Activated T-helper 2 cell treated with anti-CD3 and anti-CD28 coated beads, Interferon-gamma antibody, Interleukin-2, Interleukin-4, amounts not matched to agents 10 μg/mL and 5 μg/mL and 100 μg/mL, durations not matched to agents 14 hours and 24 hours and 36 hours (primary cell): ENCODE results near the gene USP17L29. TPM values are rescaled to one million over a fixed set of nuclear protein-coding genes. Genes with fewer than 3 reads are reported as not detected.
"Not testable (repeated sequence)": the region's sequence is repeated elsewhere in the genome, so short reads cannot be mapped to it uniquely, and the experiment has no call there.

Experiments
- DNase-seq: peaks from one replicate; pipeline ENCODE4 v3.0.0; 2021; ENCODE audit warnings: low spot score
- H3K27ac Mint-ChIP-seq: one replicate; pipeline ENCODE4 v1.8.0; 2021; ENCODE audit warnings: mixed read lengths
- H3K27me3 Mint-ChIP-seq: one replicate; pipeline ENCODE4 v1.8.0; 2021; ENCODE audit warnings: low read depth, mixed read lengths
- H3K36me3 Mint-ChIP-seq: one replicate; pipeline ENCODE4 v1.8.0; 2021; ENCODE audit warnings: low read depth, mixed read lengths
- H3K4me1 Mint-ChIP-seq: one replicate; pipeline ENCODE4 v1.8.0; 2021; ENCODE audit warnings: low read depth, mixed read lengths
- H3K4me3 Mint-ChIP-seq: one replicate; pipeline ENCODE4 v1.8.0; 2021; ENCODE audit warnings: low read depth, mild to moderate bottlenecking, moderate library complexity, mixed read lengths
- H3K9me3 Mint-ChIP-seq: one replicate; pipeline ENCODE4 v1.8.0; 2021; ENCODE audit warnings: mixed read lengths
- intact Hi-C: fragments of 100-400 bp; cut with micrococcal nuclease; formaldehyde crosslinking; loops from one replicate; pipeline ENCODE4 v1.15.1; 2023
- total RNA-seq: library from RNA; stranded (reverse); gene quantifications from 2 replicates; pipeline ENCODE4 v1.2.3, GENCODE V29; 2022

USP17L29 gene, protein sequence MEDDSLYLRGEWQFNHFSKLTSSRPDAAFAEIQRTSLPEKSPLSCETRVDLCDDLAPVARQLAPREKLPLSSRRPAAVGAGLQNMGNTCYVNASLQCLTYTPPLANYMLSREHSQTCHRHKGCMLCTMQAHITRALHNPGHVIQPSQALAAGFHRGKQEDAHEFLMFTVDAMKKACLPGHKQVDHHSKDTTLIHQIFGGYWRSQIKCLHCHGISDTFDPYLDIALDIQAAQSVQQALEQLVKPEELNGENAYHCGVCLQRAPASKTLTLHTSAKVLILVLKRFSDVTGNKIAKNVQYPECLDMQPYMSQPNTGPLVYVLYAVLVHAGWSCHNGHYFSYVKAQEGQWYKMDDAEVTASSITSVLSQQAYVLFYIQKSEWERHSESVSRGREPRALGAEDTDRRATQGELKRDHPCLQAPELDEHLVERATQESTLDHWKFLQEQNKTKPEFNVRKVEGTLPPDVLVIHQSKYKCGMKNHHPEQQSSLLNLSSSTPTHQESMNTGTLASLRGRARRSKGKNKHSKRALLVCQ
- total RNA-seq = not detected in 2 replicates

DNA sequence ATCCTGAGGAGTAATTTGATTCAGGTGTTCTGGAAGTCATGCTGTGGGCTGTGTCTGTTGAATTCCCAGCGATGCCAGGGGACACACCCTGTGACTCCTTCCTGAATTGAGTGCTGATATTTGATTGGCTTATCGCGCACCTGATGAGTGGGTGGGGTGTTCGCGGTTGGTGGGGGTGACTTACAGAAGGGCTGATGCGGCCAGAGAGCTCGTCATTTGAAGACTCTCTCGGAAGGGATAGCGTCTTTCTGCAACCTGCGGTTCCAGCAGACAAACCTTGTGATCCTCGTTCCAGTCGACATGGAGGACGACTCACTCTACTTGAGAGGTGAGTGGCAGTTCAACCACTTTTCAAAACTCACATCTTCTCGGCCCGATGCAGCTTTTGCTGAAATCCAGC lies at the start of gene USP17L29:
USP17L29 (plus strand) TSS at position 301 of the 400 bp plus-strand sequence; CDS start at position 301, 0 bp downstream.
- H3K27ac Mint-ChIP-seq, intact Hi-C loops, H3K36me3 Mint-ChIP-seq, H3K27me3 Mint-ChIP-seq, DNase-seq, H3K4me1 Mint-ChIP-seq, H3K4me3 Mint-ChIP-seq, H3K9me3 Mint-ChIP-seq: not testable (repeated sequence)

DNA sequence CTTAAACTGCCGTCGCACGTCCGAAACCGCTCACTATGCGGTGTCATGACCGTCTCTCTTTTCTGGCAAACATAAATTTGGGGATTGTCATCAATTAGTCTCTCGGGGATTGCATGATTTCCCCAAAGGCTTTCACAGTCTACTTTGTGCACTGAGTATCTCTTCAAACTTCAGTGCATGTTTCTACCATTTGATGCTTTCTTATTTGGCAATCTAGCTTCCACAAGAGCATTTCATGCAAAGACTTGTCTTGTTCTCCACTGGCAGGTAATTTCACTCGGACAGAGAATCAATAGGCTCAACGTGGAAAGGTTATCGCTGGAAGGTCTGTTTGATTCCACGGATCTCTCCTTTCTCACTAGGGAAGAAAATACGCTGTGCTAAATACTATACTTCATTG lies 29.2 kb upstream of the USP17L29 start:
- intact Hi-C loops, H3K27ac Mint-ChIP-seq, DNase-seq, H3K36me3 Mint-ChIP-seq, H3K27me3 Mint-ChIP-seq, H3K9me3 Mint-ChIP-seq, H3K4me1 Mint-ChIP-seq, H3K4me3 Mint-ChIP-seq: not testable (repeated sequence)

GRCh38 chr4:9324865-9325264 lies 28.6 kb upstream of the USP17L29 start, which contains the start of gene USP17L24:
Gene USP17L24, plus strand, starts transcription at chr4:9325165. Its CDS starts 0 bp downstream, at chr4:9325165.
- H3K36me3 Mint-ChIP-seq, H3K27ac Mint-ChIP-seq, H3K4me3 Mint-ChIP-seq, H3K4me1 Mint-ChIP-seq, DNase-seq, H3K9me3 Mint-ChIP-seq, H3K27me3 Mint-ChIP-seq, intact Hi-C loops: not testable (repeated sequence)

DNA sequence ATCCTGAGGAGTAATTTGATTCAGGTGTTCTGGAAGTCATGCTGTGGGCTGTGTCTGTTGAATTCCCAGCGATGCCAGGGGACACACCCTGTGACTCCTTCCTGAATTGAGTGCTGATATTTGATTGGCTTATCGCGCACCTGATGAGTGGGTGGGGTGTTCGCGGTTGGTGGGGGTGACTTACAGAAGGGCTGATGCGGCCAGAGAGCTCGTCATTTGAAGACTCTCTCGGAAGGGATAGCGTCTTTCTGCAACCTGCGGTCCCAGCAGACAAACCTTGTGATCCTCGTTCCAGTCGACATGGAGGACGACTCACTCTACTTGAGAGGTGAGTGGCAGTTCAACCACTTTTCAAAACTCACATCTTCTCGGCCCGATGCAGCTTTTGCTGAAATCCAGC lies 23.8 kb upstream of the USP17L29 start, which contains the start of gene USP17L25:
USP17L25 (plus strand) TSS at position 301 of the 400 bp plus-strand sequence; CDS start at position 301, 0 bp downstream.
- H3K4me1 Mint-ChIP-seq, H3K9me3 Mint-ChIP-seq, H3K36me3 Mint-ChIP-seq, intact Hi-C loops, DNase-seq, H3K27me3 Mint-ChIP-seq, H3K27ac Mint-ChIP-seq, H3K4me3 Mint-ChIP-seq: not testable (repeated sequence)

DNA sequence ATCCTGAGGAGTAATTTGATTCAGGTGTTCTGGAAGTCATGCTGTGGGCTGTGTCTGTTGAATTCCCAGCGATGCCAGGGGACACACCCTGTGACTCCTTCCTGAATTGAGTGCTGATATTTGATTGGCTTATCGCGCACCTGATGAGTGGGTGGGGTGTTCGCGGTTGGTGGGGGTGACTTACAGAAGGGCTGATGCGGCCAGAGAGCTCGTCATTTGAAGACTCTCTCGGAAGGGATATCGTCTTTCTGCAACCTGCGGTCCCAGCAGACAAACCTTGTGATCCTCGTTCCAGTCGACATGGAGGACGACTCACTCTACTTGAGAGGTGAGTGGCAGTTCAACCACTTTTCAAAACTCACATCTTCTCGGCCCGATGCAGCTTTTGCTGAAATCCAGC lies 19.1 kb upstream of the USP17L29 start, which contains the start of gene USP17L26:
USP17L26 (plus strand) TSS at position 301 of the 400 bp plus-strand sequence; CDS start at position 301, 0 bp downstream.
- H3K9me3 Mint-ChIP-seq, intact Hi-C loops: not testable (repeated sequence)

GRCh38 chr4:9339103-9339502 lies 14.3 kb upstream of the USP17L29 start, which contains the start of gene USP17L5:
Gene USP17L5, plus strand, starts transcription at chr4:9339403. Its CDS starts 0 bp downstream, at chr4:9339403.
- H3K4me3 Mint-ChIP-seq, H3K36me3 Mint-ChIP-seq, DNase-seq, intact Hi-C loops, H3K4me1 Mint-ChIP-seq, H3K9me3 Mint-ChIP-seq, H3K27me3 Mint-ChIP-seq, H3K27ac Mint-ChIP-seq: not testable (repeated sequence)

More for the DNA sequence above, 19.1 kb upstream of the USP17L29 start, which contains the start of gene USP17L26:
- not testable (repeated sequence) for H3K4me3 Mint-ChIP-seq, H3K4me1 Mint-ChIP-seq, DNase-seq, H3K27ac Mint-ChIP-seq, H3K27me3 Mint-ChIP-seq, H3K36me3 Mint-ChIP-seq

DNA sequence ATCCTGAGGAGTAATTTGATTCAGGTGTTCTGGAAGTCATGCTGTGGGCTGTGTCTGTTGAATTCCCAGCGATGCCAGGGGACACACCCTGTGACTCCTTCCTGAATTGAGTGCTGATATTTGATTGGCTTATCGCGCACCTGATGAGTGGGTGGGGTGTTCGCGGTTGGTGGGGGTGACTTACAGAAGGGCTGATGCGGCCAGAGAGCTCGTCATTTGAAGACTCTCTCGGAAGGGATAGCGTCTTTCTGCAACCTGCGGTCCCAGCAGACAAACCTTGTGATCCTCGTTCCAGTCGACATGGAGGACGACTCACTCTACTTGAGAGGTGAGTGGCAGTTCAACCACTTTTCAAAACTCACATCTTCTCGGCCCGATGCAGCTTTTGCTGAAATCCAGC lies 9.6 kb upstream of the USP17L29 start, which contains the start of gene USP17L27:
USP17L27 (plus strand) TSS at position 301 of the 400 bp plus-strand sequence; CDS start at position 301, 0 bp downstream.
- H3K27me3 Mint-ChIP-seq, H3K36me3 Mint-ChIP-seq, intact Hi-C loops: not testable (repeated sequence)

GRCh38 chr4:9348593-9348992 lies 4.8 kb upstream of the USP17L29 start, which contains the start of gene USP17L28:
Gene USP17L28, plus strand, starts transcription at chr4:9348893. Its CDS starts 0 bp downstream, at chr4:9348893.
- H3K27me3 Mint-ChIP-seq, H3K36me3 Mint-ChIP-seq, intact Hi-C loops, DNase-seq, H3K4me1 Mint-ChIP-seq, H3K4me3 Mint-ChIP-seq, H3K27ac Mint-ChIP-seq, H3K9me3 Mint-ChIP-seq: not testable (repeated sequence)

More for the DNA sequence above, 9.6 kb upstream of the USP17L29 start, which contains the start of gene USP17L27:
- DNase-seq, H3K9me3 Mint-ChIP-seq, H3K4me3 Mint-ChIP-seq, H3K4me1 Mint-ChIP-seq, H3K27ac Mint-ChIP-seq: not testable (repeated sequence)

DNA sequence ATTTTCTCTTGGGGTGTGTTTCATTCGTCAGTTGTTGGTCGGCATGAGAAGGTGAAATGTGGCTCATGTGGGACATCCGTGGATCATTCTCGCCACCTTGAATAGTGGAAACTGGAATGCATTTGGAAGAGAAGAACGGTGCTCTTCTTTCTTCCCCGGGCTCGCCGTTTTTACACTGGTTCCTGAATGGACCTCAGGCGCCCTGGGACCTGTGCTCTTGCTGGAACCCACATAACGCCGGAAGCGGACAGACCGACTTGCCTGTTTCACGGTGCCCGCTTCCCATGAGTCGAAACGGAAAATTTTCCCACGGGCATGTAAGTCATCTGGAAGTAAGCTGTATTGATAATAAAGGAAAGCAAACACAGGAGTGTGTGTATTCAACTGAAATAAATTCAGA lies 2.6 kb upstream of the USP17L29 start:
- intact Hi-C loops, H3K4me1 Mint-ChIP-seq, H3K9me3 Mint-ChIP-seq, H3K27ac Mint-ChIP-seq, DNase-seq, H3K27me3 Mint-ChIP-seq, H3K36me3 Mint-ChIP-seq, H3K4me3 Mint-ChIP-seq: not testable (repeated sequence)

DNA sequence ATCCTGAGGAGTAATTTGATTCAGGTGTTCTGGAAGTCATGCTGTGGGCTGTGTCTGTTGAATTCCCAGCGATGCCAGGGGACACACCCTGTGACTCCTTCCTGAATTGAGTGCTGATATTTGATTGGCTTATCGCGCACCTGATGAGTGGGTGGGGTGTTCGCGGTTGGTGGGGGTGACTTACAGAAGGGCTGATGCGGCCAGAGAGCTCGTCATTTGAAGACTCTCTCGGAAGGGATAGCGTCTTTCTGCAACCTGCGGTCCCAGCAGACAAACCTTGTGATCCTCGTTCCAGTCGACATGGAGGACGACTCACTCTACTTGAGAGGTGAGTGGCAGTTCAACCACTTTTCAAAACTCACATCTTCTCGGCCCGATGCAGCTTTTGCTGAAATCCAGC lies 9.4 kb downstream of the USP17L29 start, which contains the start of gene USP17L30:
USP17L30 (plus strand) TSS at position 301 of the 400 bp plus-strand sequence; CDS start at position 301, 0 bp downstream.
- DNase-seq, intact Hi-C loops, H3K9me3 Mint-ChIP-seq, H3K27ac Mint-ChIP-seq, H3K4me1 Mint-ChIP-seq, H3K36me3 Mint-ChIP-seq, H3K27me3 Mint-ChIP-seq, H3K4me3 Mint-ChIP-seq: not testable (repeated sequence)

DNA sequence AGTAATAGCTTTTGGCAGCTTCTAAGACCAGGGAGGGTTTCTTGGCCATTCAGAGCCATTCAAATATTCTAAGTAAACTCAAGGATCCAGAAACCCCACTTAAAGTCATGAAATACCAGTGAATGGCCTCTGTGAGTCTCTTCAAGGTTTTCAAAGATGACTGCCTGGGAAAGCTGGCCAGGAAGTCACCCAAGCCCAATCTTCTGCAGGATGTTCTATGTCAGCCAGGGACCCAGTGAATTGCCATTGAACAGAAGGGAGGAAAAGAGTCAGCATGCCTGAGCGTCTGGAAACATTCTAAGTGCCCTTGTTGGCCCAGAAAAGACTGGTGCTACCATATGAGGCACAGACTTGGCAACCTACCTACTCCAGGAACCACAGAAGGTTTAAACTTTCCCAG lies 26.4 kb downstream of the USP17L29 start:
- H3K27me3 Mint-ChIP-seq, H3K4me3 Mint-ChIP-seq, H3K4me1 Mint-ChIP-seq, intact Hi-C loops, H3K27ac Mint-ChIP-seq, H3K9me3 Mint-ChIP-seq, H3K36me3 Mint-ChIP-seq, DNase-seq: not testable (repeated sequence)

- H3K4me3 Mint-ChIP-seq = peak overlapping the region; percentile 33
- H3K36me3 Mint-ChIP-seq, H3K27ac Mint-ChIP-seq, H3K27me3 Mint-ChIP-seq, H3K4me1 Mint-ChIP-seq, intact Hi-C loops, H3K9me3 Mint-ChIP-seq: not testable (repeated sequence)
- DNase-seq = peak; percentile 57
Observed at GRCh38 chr4:9381012-9381534, 27.6 kb downstream of the USP17L29 start.
